Left lung (tissue), 10 donors: ENCODE data around the gene ALDH1L2. TPM values are rescaled to one million over a fixed set of nuclear protein-coding genes. Genes with fewer than 3 reads are reported as not detected.

Source experiments
- ATAC-seq: fragments of 200-7000 bp; cut with Tn5 transposase; one replicate; pipeline ENCODE4 v1.9.1; 2020; ENCODE audit warnings: moderate library complexity
- DNase-seq, 4 donors: peaks; one replicate each; pipeline ENCODE4 v3.0.0-alpha.2; 2013 to 2020
- H3K27ac ChIP-seq, 2 donors: fragments of 200-600 bp; sonication (generic) in 1 of 2; one replicate each; pipeline versions ENCODE4 v1.5.0 to v1.8.0; 2020 to 2021
- H3K27me3 ChIP-seq, 2 donors: fragments of 200-600 bp; sonication (generic) in 1 of 2; one replicate each; pipeline versions ENCODE4 v1.5.0 to v1.8.0; 2020 to 2021
- H3K36me3 ChIP-seq, 2 donors: fragments of 200-600 bp; sonication (generic) in 1 of 2; one replicate each; pipeline versions ENCODE4 v1.5.0 to v1.8.0; 2020 to 2021
- H3K4me1 ChIP-seq, 2 donors: fragments of 200-600 bp; one replicate each; pipeline ENCODE4 v1.8.0; 2021
- H3K4me3 ChIP-seq, 2 donors: fragments of 200-600 bp; sonication (generic) in 1 of 2; one replicate each; pipeline versions ENCODE4 v1.5.0 to v1.8.0; 2020 to 2021; ENCODE audit warnings: mild to moderate bottlenecking in 1 of 2
- H3K9me3 ChIP-seq, 2 donors: fragments of 200-600 bp; sonication (generic) in 1 of 2; one replicate each; pipeline versions ENCODE4 v1.5.0 to v1.8.0; 2020 to 2021
- CTCF ChIP-seq, 2 donors: fragments of 200-600 bp; sonication (generic) in 1 of 2; IDR thresholded peaks; one replicate each; pipeline versions ENCODE4 v1.5.0 to v1.8.0; 2021; ENCODE audit warnings: antibody characterized with exemption in 2 of 2
- intact Hi-C, 2 donors: fragments of 100-400 bp; cut with DNase I; formaldehyde crosslinking; loops; one replicate each; pipeline versions ENCODE4 v1.11.2 to v1.14.2; 2022
- polyA plus RNA-seq, 6 donors: library from polyadenylated mRNA; unstranded; fragments of 120-200 nt; gene quantifications; one replicate each; pipeline ENCODE4 v1.2.1, GENCODE V29; 2013; ENCODE audit not compliant: insufficient read length in 6 of 6
- total RNA-seq, 2 donors: library from RNA; stranded (reverse); fragmentation: NEBNext Ultra II Directional; extraction: Animal tissue kit (Norgen Biotek cat#: 25700); gene quantifications; one replicate each; pipeline ENCODE4 v1.2.1, GENCODE V29; 2021
- donor health status: DM: no; HTN: yes; CAD: no.
- donor health status: DM: no; HTN: no; CAD: no.

The ALDH1L2 gene
- total and polyA plus RNA-seq, 8 donors: 3.1 to 29.3 (median 4.6) TPM

- DNase-seq (peak in 1 of 4 donors; percentile 22), ATAC-seq (peak; percentile 71)
- no peaks in the 10 kb centered on the region for H3K9me3 ChIP-seq
- no peaks in the 10 kb centered on the region for H3K27me3 ChIP-seq
- H3K4me1 ChIP-seq: no peaks in the 10 kb centered on the region
- TF ChIP-seq CTCF (IDR thresholded peaks at IDR 0.05): no peak
- intact Hi-C loops: no loop called here
- no peaks in the 10 kb centered on the region for H3K36me3 ChIP-seq
- no peak overlapping the region for H3K27ac ChIP-seq
- no peak overlapping the region for H3K4me3 ChIP-seq
Observed at GRCh38 chr12:105076098-105076497, 8.2 kb downstream of the ALDH1L2 start.

GRCh38 chr12:105072888-105073488 is 11.3 kb downstream of the ALDH1L2 start:
- Histone ChIP-seq H3K36me3 (no peaks in the 10 kb centered on the region), H3K9me3 (no peaks in the 10 kb centered on the region), H3K4me1 (no peaks in the 10 kb centered on the region), H3K27ac (no peak overlapping the region), H3K4me3 (no peak overlapping the region), H3K27me3 (no peaks in the 10 kb centered on the region)
- DNase-seq (no peak), ATAC-seq (no peak)
- intact Hi-C loops: no loop called here
- no peak for TF ChIP-seq CTCF (IDR thresholded peaks at IDR 0.05)

- Histone ChIP-seq H3K9me3 (no peaks in the 10 kb centered on the region), H3K4me3 (no peak overlapping the region), H3K36me3 (no peaks in the 10 kb centered on the region), H3K4me1 (no peaks in the 10 kb centered on the region), H3K27ac (no peak overlapping the region), H3K27me3 (no peaks in the 10 kb centered on the region)
- intact Hi-C loops: no loop called here
- DNase-seq (no peak), ATAC-seq (no peak)
- TF ChIP-seq CTCF (IDR thresholded peaks at IDR 0.05): no peak
Observed at GRCh38 chr12:105071981-105072380, 12.3 kb downstream of the ALDH1L2 start.

- no peak for ATAC-seq
- H3K27me3 ChIP-seq: no peaks in the 10 kb centered on the region
- no peak for DNase-seq
- H3K4me3 ChIP-seq: no peak overlapping the region
- no peak for TF ChIP-seq CTCF (IDR thresholded peaks at IDR 0.05)
- intact Hi-C loops: no loop called here
- no peak overlapping the region for H3K27ac ChIP-seq
- no peaks in the 10 kb centered on the region for H3K4me1 ChIP-seq
- peaks cover 0 to 6% of the 10 kb centered on the region in 2 donors for H3K36me3 ChIP-seq
- H3K9me3 ChIP-seq: no peaks in the 10 kb centered on the region
Observed at GRCh38 chr12:105069936-105070702, 14.1 kb downstream of the ALDH1L2 start.

- no peak for ATAC-seq
- no peak for TF ChIP-seq CTCF (IDR thresholded peaks at IDR 0.05)
Observed at GRCh38 chr12:105067511-105068031, 16.7 kb downstream of the ALDH1L2 start.

More at GRCh38 chr12:105067511-105068031, 16.7 kb downstream of the ALDH1L2 start:
- Histone ChIP-seq H3K9me3 (no peaks in the 10 kb centered on the region), H3K4me3 (no peak overlapping the region), H3K27me3 (no peaks in the 10 kb centered on the region), H3K36me3 (peaks cover 0 to 9% of the 10 kb centered on the region in 2 donors), H3K4me1 (no peaks in the 10 kb centered on the region), H3K27ac (no peak overlapping the region)
- intact Hi-C loops: no loop called here
- no peak for DNase-seq
